ENCODE results near the gene LAMC3.

- TF ChIP-seq HDGF (IDR thresholded peaks at IDR 0.05; ENCODE audit: borderline replicate concordance) (no peak), SP1 (IDR thresholded peaks at IDR 0.05) (no peak), FOXM1 (IDR thresholded peaks at IDR 0.05; ENCODE audit: borderline replicate concordance) (no peak), ARNT (IDR thresholded peaks at IDR 0.05) (no peak), BHLHE40 (IDR thresholded peaks at IDR 0.05; ENCODE audit: borderline replicate concordance) (no peak), FOXK2 (IDR thresholded peaks at IDR 0.05) (no peak), ELF4 (IDR thresholded peaks at IDR 0.05) (no peak), NFRKB (IDR thresholded peaks at IDR 0.05) (no peak)
Measured at GRCh38 chr9:130983970-130984369, 25.0 kb upstream of the LAMC3 start.

Measured in HEK293T (cell line).